A549 (cell line): ENCODE results near the gene IL1RL2. TPM values are rescaled to one million over a fixed set of nuclear protein-coding genes. Genes with fewer than 3 reads are reported as not detected.
A peak's percentile ranks its signal among the peaks of the same experiment; 100 is the strongest.

Experiments used
- ATAC-seq, 2 experiments: fragments of 200-7000 bp in 1 of 2; fragments of >200 bp in 1 of 2; cut with Nextera tagmentation in 1 of 2; cut with Tn5 transposase in 1 of 2; 3 replicates each; pipeline versions ENCODE4 v1.8.0 to v1.9.1; 2018 to 2020; ENCODE audit warnings: mild to moderate bottlenecking in 1 of 2, moderate library complexity in 1 of 2
- CTCF ChIA-PET: fragments of 300-600 bp; sonication (Branson Sonifier 250); formaldehyde crosslinking; extraction: SDS; loops from one replicate; lab custom pipeline; 2021; ENCODE audit warnings: antibody characterized with exemption, inconsistent platforms; lab: Yijun Ruan, JAX
- POLR2A ChIA-PET: fragments of 350-600 bp; formaldehyde crosslinking; extraction: SDS; loops from one replicate; lab custom pipeline; 2021; ENCODE audit warnings: antibody characterized with exemption, inconsistent platforms; lab: Yijun Ruan, JAX
- DNase-seq, 2 experiments: peaks; one replicate each; pipeline versions ENCODE4 v3.0.0 to v3.0.0-alpha.2; 2011 to 2016; ENCODE audit warnings: low read depth in 1 of 2, low spot score in 1 of 2
- FAIRE-seq: peaks from 2 replicates; lab custom pipeline; 2011; peaks lifted over from hg19 to GRCh38; lab: Jason Lieb, UNC
- H3K27ac ChIP-seq, 2 experiments: fragments of >200 bp; sonication (Bioruptor Twin); formaldehyde crosslinking; 3 replicates each; pipeline ENCODE4 v1.5.1; 2016 to 2017
- H3K4me1 ChIP-seq: fragments of >200 bp; sonication (Bioruptor Twin); formaldehyde crosslinking; 3 replicates; pipeline ENCODE4 v1.6.1; 2016
- H3K4me2 ChIP-seq: fragments of >200 bp; sonication (Bioruptor Twin); formaldehyde crosslinking; 3 replicates; pipeline ENCODE4 v1.6.1; 2016
- H3K4me3 ChIP-seq: fragments of >200 bp; sonication (Bioruptor Twin); formaldehyde crosslinking; 3 replicates; pipeline ENCODE4 v1.5.1; 2016
- H3K9me3 ChIP-seq: fragments of >200 bp; sonication (Bioruptor Twin); formaldehyde crosslinking; 3 replicates; pipeline ENCODE4 v1.6.1; 2016
- ATOH8 ChIP-seq: fragments of 250-450 bp; sonication (Bioruptor Pico); IDR thresholded peaks from 2 replicates; pipeline ENCODE4 v1.5.0; 2020; ENCODE audit warnings: low read depth, mild to moderate bottlenecking, moderate library complexity
- CBX2 ChIP-seq: fragments of 200-600 bp; sonication (generic); IDR thresholded peaks from 2 replicates; pipeline ENCODE4 v1.6.1; 2016; ENCODE audit warnings: low read depth, mild to moderate bottlenecking, borderline replicate concordance
- E2F6 ChIP-seq: IDR thresholded peaks from 2 replicates; pipeline ENCODE4 v1.6.1; 2012; ENCODE audit warnings: low read depth, borderline replicate concordance
- EHF ChIP-seq: fragments of 250-450 bp; sonication (Bioruptor Pico); IDR thresholded peaks from 2 replicates; pipeline ENCODE4 v1.5.0; 2020; ENCODE audit warnings: mild to moderate bottlenecking
- EHMT2 ChIP-seq: fragments of 200-600 bp; sonication (generic); IDR thresholded peaks from 2 replicates; pipeline ENCODE4 v1.6.1; 2016; ENCODE audit warnings: antibody characterized with exemption, low read depth, mild to moderate bottlenecking, moderate library complexity
- ELK1 ChIP-seq: fragments of 150-350 bp; IDR thresholded peaks from 2 replicates; pipeline ENCODE4 v1.6.1; 2014; ENCODE audit warnings: low read depth, mild to moderate bottlenecking, low read length
- EP300 ChIP-seq, 2 experiments: fragments of >200 bp; sonication (Bioruptor Twin); formaldehyde crosslinking; IDR thresholded peaks; 2 replicates in 1 of 2; 3 replicates in 1 of 2; pipeline ENCODE4 v1.6.1; 2016 to 2017
- FOSB ChIP-seq: fragments of 250-450 bp; sonication (Bioruptor Pico); IDR thresholded peaks from 2 replicates; pipeline ENCODE4 v1.5.0; 2020; ENCODE audit warnings: mild to moderate bottlenecking, moderate library complexity
- FOSL2 ChIP-seq, 2 experiments: fragments of 450-650 bp in 1 of 2; fragments of >200 bp in 1 of 2; sonication (Bioruptor Twin) in 1 of 2; formaldehyde crosslinking; IDR thresholded peaks; 2 replicates each; pipeline versions ENCODE4 v1.5.0 to v1.6.1; 2016 to 2020; ENCODE audit warnings: mild to moderate bottlenecking in 1 of 2, moderate library complexity in 1 of 2
- FOXS1 ChIP-seq: fragments of 250-450 bp; sonication (Bioruptor Pico); IDR thresholded peaks from 2 replicates; pipeline ENCODE4 v1.5.0; 2020; ENCODE audit warnings: mild to moderate bottlenecking, moderate library complexity
- HES2 ChIP-seq: fragments of >200 bp; sonication (Bioruptor Twin); formaldehyde crosslinking; IDR thresholded peaks from 2 replicates; pipeline ENCODE4 v1.6.1; 2016
- HEYL ChIP-seq: fragments of 250-450 bp; sonication (Bioruptor Pico); IDR thresholded peaks from 2 replicates; pipeline ENCODE4 v1.8.0; 2021; ENCODE audit warnings: mild to moderate bottlenecking, moderate library complexity
- HMGXB4 ChIP-seq: fragments of 250-450 bp; sonication (Bioruptor Pico); IDR thresholded peaks from 2 replicates; pipeline ENCODE4 v1.5.0; 2021; ENCODE audit warnings: mild to moderate bottlenecking, moderate library complexity, borderline replicate concordance
- HOXB13 ChIP-seq: fragments of 250-450 bp; sonication (Bioruptor Pico); IDR thresholded peaks from 2 replicates; pipeline ENCODE4 v1.5.0; 2020; ENCODE audit warnings: low read depth, mild to moderate bottlenecking, moderate library complexity
- JUN ChIP-seq, 2 experiments: fragments of >200 bp; sonication (Bioruptor Twin); formaldehyde crosslinking; IDR thresholded peaks; 2 replicates in 1 of 2; 3 replicates in 1 of 2; pipeline ENCODE4 v1.6.1; 2016 to 2017
- KDM1A ChIP-seq: fragments of 200-600 bp; sonication (generic); IDR thresholded peaks from 2 replicates; pipeline ENCODE4 v1.6.1; 2016; ENCODE audit warnings: low read depth, mild to moderate bottlenecking
- MAX ChIP-seq: IDR thresholded peaks from 2 replicates; pipeline ENCODE4 v1.6.1; 2012
- MYC ChIP-seq: IDR thresholded peaks from 2 replicates; pipeline ENCODE4 v1.6.1; 2012; ENCODE audit warnings: mild to moderate bottlenecking, inconsistent platforms, low read length, improper control_type of control experiment, borderline replicate concordance
- NFE2L2 ChIP-seq: fragments of 150-350 bp; conservative IDR thresholded peaks from 2 replicates; pipeline ENCODE4 v1.6.1; 2014; ENCODE audit warnings: low read length
- POLR2AphosphoS2 ChIP-seq: conservative IDR thresholded peaks from 2 replicates; pipeline ENCODE4 v1.6.1; 2012; ENCODE audit warnings: low read length, improper control_type of control experiment, inconsistent platforms
- RAD21 ChIP-seq, 2 experiments: fragments of >200 bp in 1 of 2; sonication (Bioruptor Twin) in 1 of 2; formaldehyde crosslinking in 1 of 2; IDR thresholded peaks in 1 of 2; conservative IDR thresholded peaks in 1 of 2; 2 replicates in 1 of 2; 3 replicates in 1 of 2; pipeline ENCODE4 v1.6.1; 2012 to 2018; ENCODE audit warnings: inconsistent platforms in 1 of 2
- RCOR1 ChIP-seq: fragments of 150-350 bp; IDR thresholded peaks from 2 replicates; pipeline ENCODE4 v1.6.1; 2014; ENCODE audit warnings: antibody characterized with exemption, low read length, low read depth
- REST ChIP-seq: fragments of 200-600 bp; sonication (generic); IDR thresholded peaks from 2 replicates; pipeline ENCODE4 v1.6.1; 2016; ENCODE audit warnings: antibody characterized with exemption, mild to moderate bottlenecking, moderate library complexity
- RNF2 ChIP-seq: fragments of 200-600 bp; sonication (generic); IDR thresholded peaks from 2 replicates; pipeline ENCODE4 v1.6.1; 2016; ENCODE audit warnings: low read depth, mild to moderate bottlenecking, antibody characterized with exemption, moderate library complexity, borderline replicate concordance
- SMC3 ChIP-seq: fragments of >200 bp; sonication (Bioruptor Twin); formaldehyde crosslinking; IDR thresholded peaks from 3 replicates; pipeline ENCODE4 v1.6.1; 2018; ENCODE audit warnings: inconsistent platforms
- SREBF2 ChIP-seq: fragments of 450-650 bp; IDR thresholded peaks from 2 replicates; pipeline ENCODE4 v1.6.1; 2014; ENCODE audit warnings: mild to moderate bottlenecking, moderate library complexity
- TFCP2L1 ChIP-seq: fragments of 250-450 bp; sonication (Bioruptor Pico); IDR thresholded peaks from 2 replicates; pipeline ENCODE4 v1.5.0; 2021; ENCODE audit warnings: mild to moderate bottlenecking
- USF2 ChIP-seq: fragments of 450-650 bp; IDR thresholded peaks from 2 replicates; pipeline ENCODE4 v1.6.1; 2014; ENCODE audit warnings: antibody characterized with exemption
- ZSCAN20 ChIP-seq: fragments of 250-450 bp; sonication (Bioruptor Pico); IDR thresholded peaks from 2 replicates; pipeline ENCODE4 v1.8.0; 2022; ENCODE audit warnings: mild to moderate bottlenecking, moderate library complexity
- WGBS: methylation state at CpG from one replicate; pipeline ENCODE4 v1.1.6; 2017; ENCODE audit errors: missing lambda C conversion rate; 5-methylcytosine and 5-hydroxymethylcytosine counted together
- polyA plus RNA-seq, 4 experiments: library from polyadenylated mRNA; depleted of rRNA in 3 of 4; stranded (reverse); fragments of >200 nt; fragmentation: RNase III in 1 of 4; extraction: RNeasy Plus Mini Kit Qiagen cat#74134 plus additional on column Dnase treatment in 1 of 4; gene quantifications; 2 replicates in 3 of 4; 3 replicates in 1 of 4; pipeline ENCODE4 v1.2.3, GENCODE V29; 2011 to 2017

Gene IL1RL2
- polyA plus RNA-seq, 2 of the 4 experiments (the other 2 are of a cell fraction) = 0.05 TPM; not detected in 1

GRCh38 chr2:102166189-102166845 is 20.5 kb upstream of the IL1RL2 start:
- CTCF ChIA-PET = interaction anchor here (0.6 to 3.5 kb wide), 37 partner anchors 10 to 282 kb away, joined by 3 to 51 read pairs (median 4); partner anchors contain the start of gene IL1R1
- Histone ChIP-seq H3K27ac (peak overlapping the region; percentile 8 to 49; a peak in 4 of 6 replicates), H3K4me2 (0 out of 3 replicates have a peak overlapping the region, but pooled peaks have one; percentile 8), H3K4me1 (peaks cover 11% of the 10 kb centered on the region; the same call in 2 of the 3 replicates), H3K9me3 (no peaks in the 10 kb centered on the region), H3K4me3 (no peak overlapping the region)
- 58% methylated on average over 4 of the region's 4 CpGs for WGBS
- peak in 1 of 2 experiments; percentile 52 for DNase-seq
- POLR2A ChIA-PET = interaction anchor here (0.9 to 1.0 kb wide), 2 partner anchors 101 to 102 kb away, joined by 3 read pairs; no protein-coding TSS in a partner anchor
- ATAC-seq = peak; percentile 68 to 78; a peak in 4 of 6 replicates
- FAIRE-seq = no peak
- no peak for TF ChIP-seq KDM1A
- no peak for TF ChIP-seq MAX
- no peak for TF ChIP-seq NFE2L2
- TF ChIP-seq EP300 (IDR thresholded peaks at IDR 0.05) = no peak
- TF ChIP-seq HOXB13 = no peak
- no peak for TF ChIP-seq RNF2
- TF ChIP-seq ZSCAN20 (CRISPR knock-in tag) = no peak
- TF ChIP-seq HEYL (CRISPR knock-in tag) = no peak
- TF ChIP-seq HES2 = no peak
- TF ChIP-seq SMC3 = peak; percentile 93
- TF ChIP-seq CBX2 = no peak
- TF ChIP-seq FOXS1 (CRISPR knock-in tag) = no peak
- TF ChIP-seq JUN (IDR thresholded peaks at IDR 0.05) = no peak
- no peak for TF ChIP-seq REST
- TF ChIP-seq USF2 = no peak
- TF ChIP-seq EHMT2 = no peak
- no peak for TF ChIP-seq FOSB (CRISPR knock-in tag)
- no peak for TF ChIP-seq HMGXB4 (CRISPR knock-in tag)
- TF ChIP-seq ATOH8 (CRISPR knock-in tag) = no peak
- TF ChIP-seq POLR2AphosphoS2 = no peak
- no peak for TF ChIP-seq EHF
- TF ChIP-seq RCOR1 = no peak
- no peak for TF ChIP-seq E2F6
- TF ChIP-seq ELK1 = no peak
- no peak for TF ChIP-seq FOSL2 (IDR thresholded peaks at IDR 0.05)
- TF ChIP-seq FOSL2 (CRISPR knock-in tag; IDR thresholded peaks at IDR 0.05) = 0 out of 2 replicates have a peak, but pooled peaks have one; percentile 15
- TF ChIP-seq MYC = no peak
- TF ChIP-seq SREBF2 = no peak
- TF ChIP-seq RAD21 (conservative IDR thresholded peaks at IDR 0.05 in 1 of 2, IDR thresholded peaks at IDR 0.05 in 1 of 2) = peak; percentile 80 to 83
- TF ChIP-seq TFCP2L1 (CRISPR knock-in tag) = no peak
